ENCODE data around the gene ADH7.

GRCh38 chr4:99379571-99379970 lies 55.6 kb downstream of the ADH7 start:
- TF ChIP-seq BHLHE40 (IDR thresholded peaks at IDR 0.05; ENCODE audit: low read depth, low read length) (no peak), CTCF (conservative IDR thresholded peaks at IDR 0.05; ENCODE audit: low read depth, low read length) (no peak), POLR2A (IDR thresholded peaks at IDR 0.05; ENCODE audit: low read depth, low read length) (no peak), RAD21 (IDR thresholded peaks at IDR 0.05; ENCODE audit: low read length) (no peak), RCOR1 (IDR thresholded peaks at IDR 0.05; ENCODE audit: insufficient replicate concordance, low read length) (no peak), MXI1 (IDR thresholded peaks at IDR 0.05; ENCODE audit: borderline replicate concordance, low read depth, low read length) (no peak)
